Activated naive CD8-positive, alpha-beta T cell treated with anti-CD3 and anti-CD28 coated beads, Interleukin-2, amount 50 U/mL, for 24 hours (primary cell): ENCODE results near the gene NRCAM.
A peak's percentile ranks its signal among the peaks of the same experiment; 100 is the strongest.

Experiments used
- ATAC-seq: fragments of 150-1000 bp; cut with Tn5 transposase; one replicate; pipeline ENCODE4 v1.10.0; 2021
- DNase-seq: peaks from one replicate; pipeline ENCODE4 v3.0.0; 2021
- H3K27ac Mint-ChIP-seq: one replicate; pipeline ENCODE4 v1.8.0; 2021; ENCODE audit warnings: mild to moderate bottlenecking, mixed read lengths
- H3K27me3 Mint-ChIP-seq: one replicate; pipeline ENCODE4 v1.8.0; 2021; ENCODE audit warnings: mixed read lengths
- H3K36me3 Mint-ChIP-seq: one replicate; pipeline ENCODE4 v1.8.0; 2021; ENCODE audit warnings: low read depth, mixed read lengths
- H3K4me1 Mint-ChIP-seq: one replicate; pipeline ENCODE4 v1.8.0; 2021; ENCODE audit warnings: mixed read lengths
- H3K4me3 Mint-ChIP-seq: one replicate; pipeline ENCODE4 v1.8.0; 2021; ENCODE audit warnings: mild to moderate bottlenecking, moderate library complexity, mixed read lengths
- H3K9me3 Mint-ChIP-seq: one replicate; pipeline ENCODE4 v1.8.0; 2021; ENCODE audit warnings: mixed read lengths

The NRCAM gene

DNA sequence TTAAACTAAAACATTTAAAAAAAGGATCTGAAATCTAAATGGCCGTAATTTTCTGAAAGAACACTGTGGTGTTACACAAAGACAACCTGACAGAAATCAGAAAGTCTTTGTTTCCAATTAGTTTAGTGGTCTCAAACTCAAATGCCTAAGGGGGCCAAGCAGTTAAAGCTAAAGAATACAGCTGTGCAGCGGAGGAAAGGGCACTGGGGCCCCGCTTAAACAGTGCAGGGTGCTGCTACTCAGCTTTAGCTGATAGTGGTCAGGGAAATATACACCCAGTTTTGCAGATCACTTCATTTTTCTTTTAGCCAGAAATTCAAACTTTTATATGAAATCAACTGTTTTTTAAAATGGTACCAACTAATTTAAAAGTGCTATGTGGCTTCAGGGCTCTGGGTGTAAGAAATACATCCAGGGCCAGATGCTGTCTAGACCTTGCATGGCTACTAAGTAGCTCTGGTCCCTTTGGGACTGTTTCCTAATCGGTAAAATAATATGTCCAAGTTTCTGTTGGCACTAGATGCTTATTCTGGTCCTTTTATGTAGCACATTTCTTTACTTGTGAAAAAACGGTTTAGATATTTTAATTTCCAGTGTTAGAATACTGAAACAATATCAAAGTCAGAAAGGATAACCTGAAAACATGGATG, 164.3 kb downstream of the NRCAM start:
- peaks cover 3% of the 10 kb centered on the region for H3K36me3 Mint-ChIP-seq
- H3K4me3 Mint-ChIP-seq: no peak overlapping the region
- no peak overlapping the region for H3K27ac Mint-ChIP-seq
- peaks cover 4% of the 10 kb centered on the region for H3K9me3 Mint-ChIP-seq
- H3K27me3 Mint-ChIP-seq: peaks cover 2% of the 10 kb centered on the region
- DNase-seq: no peak
- ATAC-seq: no peak
- H3K4me1 Mint-ChIP-seq: peaks cover 12% of the 10 kb centered on the region

DNA sequence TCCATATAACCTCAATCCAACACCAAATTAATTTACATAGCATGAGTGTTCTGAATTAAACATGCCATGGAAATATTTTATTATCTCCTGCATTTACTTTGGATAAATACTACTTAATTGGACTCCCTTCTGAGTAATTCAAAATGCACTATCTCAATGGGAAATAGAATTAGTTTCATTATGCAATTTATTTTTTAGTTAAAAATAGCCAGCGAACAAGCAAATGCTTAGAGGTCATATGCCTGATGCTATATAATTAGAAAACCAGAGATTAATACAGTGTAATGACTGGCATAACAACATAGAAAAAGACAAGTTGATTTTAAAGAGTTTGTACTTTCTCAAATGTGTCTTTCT, 165.1 kb downstream of the NRCAM start:
- ATAC-seq (no peak), DNase-seq (no peak)
- no peak overlapping the region for H3K4me3 Mint-ChIP-seq
- peaks cover 3% of the 10 kb centered on the region for H3K36me3 Mint-ChIP-seq
- H3K9me3 Mint-ChIP-seq: peaks cover 4% of the 10 kb centered on the region
- no peak overlapping the region for H3K27ac Mint-ChIP-seq
- peaks cover 2% of the 10 kb centered on the region for H3K27me3 Mint-ChIP-seq
- peaks cover 14% of the 10 kb centered on the region for H3K4me1 Mint-ChIP-seq

DNA sequence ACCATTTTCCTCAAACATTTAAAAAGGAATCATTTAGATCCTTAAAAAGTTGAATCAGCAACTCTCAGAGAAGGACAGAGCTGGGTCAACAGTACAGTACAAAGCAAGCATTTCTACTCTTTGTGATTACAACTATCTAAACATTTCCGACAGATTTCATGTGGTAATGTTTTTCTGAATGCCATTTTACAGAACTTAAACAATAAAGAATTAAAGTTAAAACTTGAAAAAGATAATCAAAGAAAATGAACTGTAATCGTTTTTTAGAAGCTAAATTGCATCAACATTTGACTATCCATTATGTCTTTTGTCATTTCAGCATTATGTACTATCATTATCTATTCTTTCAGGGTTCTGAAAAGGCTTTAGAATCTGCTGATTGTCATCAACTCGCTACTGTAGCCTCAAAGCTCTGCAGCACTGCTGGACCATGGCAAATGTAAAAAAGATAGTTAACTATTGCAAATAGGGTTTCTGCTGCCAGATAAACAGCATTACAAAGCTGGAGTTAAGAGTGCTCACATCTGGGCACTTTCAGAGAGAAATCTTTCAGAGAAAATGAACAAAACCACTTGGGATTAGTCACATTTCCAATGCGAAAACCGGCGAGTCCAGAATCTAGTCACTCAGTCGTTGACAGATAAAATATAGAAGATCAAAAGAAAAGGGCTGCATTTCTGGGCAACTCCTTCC, 165.6 kb downstream of the NRCAM start:
- Mint-ChIP-seq H3K4me3 (no peak overlapping the region), H3K27ac (no peak overlapping the region), H3K36me3 (peaks cover 3% of the 10 kb centered on the region), H3K27me3 (peaks cover 2% of the 10 kb centered on the region), H3K9me3 (peaks cover 4% of the 10 kb centered on the region), H3K4me1 (peaks cover 16% of the 10 kb centered on the region)
- ATAC-seq (no peak), DNase-seq (no peak)

DNA sequence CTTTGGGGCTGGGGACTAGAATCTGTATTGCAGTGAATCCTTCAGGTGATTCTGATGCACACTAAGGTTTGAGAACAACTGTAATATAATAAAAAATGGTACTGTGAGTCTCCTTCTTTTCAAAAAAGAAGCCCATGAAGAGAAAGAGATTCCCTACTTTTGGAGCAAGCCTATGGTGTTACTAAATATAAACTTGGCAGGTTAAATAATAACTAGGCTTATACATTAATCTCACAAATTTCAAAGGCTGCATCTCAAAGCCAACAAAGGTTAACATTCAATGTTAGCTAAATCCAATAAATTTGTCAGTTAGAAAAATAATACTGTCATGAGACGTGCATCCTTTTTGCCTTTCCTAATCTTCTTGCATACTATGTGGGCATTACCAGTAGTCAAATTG, 166.4 kb downstream of the NRCAM start:
- H3K36me3 Mint-ChIP-seq: peaks cover 3% of the 10 kb centered on the region
- peaks cover 2% of the 10 kb centered on the region for H3K27me3 Mint-ChIP-seq
- H3K27ac Mint-ChIP-seq: no peak overlapping the region
- H3K4me1 Mint-ChIP-seq: peaks cover 23% of the 10 kb centered on the region
- no peak overlapping the region for H3K4me3 Mint-ChIP-seq
- DNase-seq (no peak), ATAC-seq (no peak)
- H3K9me3 Mint-ChIP-seq: peaks cover 4% of the 10 kb centered on the region

DNA sequence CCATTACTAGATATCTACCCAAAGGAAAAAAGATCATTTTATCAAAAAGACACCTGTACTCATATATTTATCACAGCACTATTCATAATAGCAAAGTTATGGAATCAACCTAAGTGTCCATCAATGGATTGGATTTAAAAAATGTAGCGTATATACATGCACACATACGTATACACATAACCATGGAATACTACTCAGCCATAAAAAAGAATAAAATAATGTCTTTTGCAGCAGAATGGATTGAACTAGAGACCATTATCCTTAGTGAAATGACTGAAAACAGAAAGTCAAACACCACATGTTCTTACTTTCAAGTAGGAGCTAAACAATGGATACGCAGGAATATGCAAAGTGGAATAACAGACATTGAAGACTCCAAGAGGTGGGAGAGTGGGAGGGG, 168.4 kb downstream of the NRCAM start:
- peaks cover 3% of the 10 kb centered on the region for H3K36me3 Mint-ChIP-seq
- peaks cover 5% of the 10 kb centered on the region for H3K27me3 Mint-ChIP-seq
- H3K9me3 Mint-ChIP-seq: peaks cover 4% of the 10 kb centered on the region

DNA sequence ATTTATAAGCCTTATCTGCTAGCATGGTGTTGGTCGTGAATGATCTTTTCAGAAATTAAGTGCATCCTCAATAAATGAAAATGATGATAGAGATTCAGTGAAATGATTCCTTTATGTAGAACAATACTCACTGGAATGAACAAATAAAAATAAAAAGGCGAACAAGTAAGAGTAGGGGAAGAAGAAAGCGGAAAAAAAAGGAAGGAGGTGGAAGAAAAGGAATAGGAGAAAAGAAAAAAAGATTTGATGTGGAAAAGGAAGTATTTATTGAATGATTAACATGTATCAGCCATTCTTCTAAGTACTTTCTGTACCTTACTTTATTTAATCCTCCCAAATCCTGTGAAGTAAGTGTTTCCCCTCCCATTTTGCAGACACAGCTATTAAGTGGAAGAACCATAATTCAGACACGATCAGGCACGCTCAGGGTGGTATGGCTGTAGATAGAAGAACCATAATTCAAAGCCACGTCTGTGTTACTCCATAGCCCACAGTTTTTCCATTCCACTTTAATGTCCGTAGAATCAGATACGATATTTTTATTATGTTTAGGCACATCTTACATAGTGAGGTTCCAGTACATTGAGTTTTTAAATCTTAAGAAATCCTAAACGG, 169.8 kb downstream of the NRCAM start:
- Mint-ChIP-seq H3K4me3 (no peak overlapping the region), H3K27me3 (peaks cover 5% of the 10 kb centered on the region)
- ATAC-seq: no peak

More for the DNA sequence above, 168.4 kb downstream of the NRCAM start:
- H3K4me3 Mint-ChIP-seq: no peak overlapping the region
- ATAC-seq: no peak
- DNase-seq: no peak
- no peak overlapping the region for H3K27ac Mint-ChIP-seq
- H3K4me1 Mint-ChIP-seq: peaks cover 30% of the 10 kb centered on the region

DNA sequence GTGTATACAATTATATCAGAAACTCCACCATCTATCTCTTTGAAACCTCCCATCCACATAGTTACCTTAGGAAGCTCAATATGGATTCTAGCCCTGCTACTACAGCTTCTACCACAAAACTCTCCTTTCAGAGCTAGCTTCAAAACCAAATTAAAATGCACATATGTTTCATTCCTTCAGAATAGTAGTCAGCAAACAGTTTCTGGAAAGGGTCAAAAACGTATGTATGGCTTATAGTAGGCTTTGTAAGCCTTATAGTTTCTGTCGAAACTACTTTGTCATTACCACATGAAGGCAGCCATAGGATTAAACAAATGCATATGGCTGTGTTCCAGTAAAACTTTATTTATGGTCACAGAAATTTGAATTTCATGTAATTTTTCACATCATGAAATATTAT, 170.5 kb downstream of the NRCAM start:
- ATAC-seq (no peak), DNase-seq (no peak)
- Mint-ChIP-seq H3K4me1 (peaks cover 33% of the 10 kb centered on the region), H3K27ac (no peak overlapping the region), H3K9me3 (peaks cover 4% of the 10 kb centered on the region), H3K4me3 (no peak overlapping the region), H3K27me3 (peaks cover 5% of the 10 kb centered on the region), H3K36me3 (peaks cover 3% of the 10 kb centered on the region)

More for the DNA sequence above, 169.8 kb downstream of the NRCAM start:
- Mint-ChIP-seq H3K9me3 (peaks cover 4% of the 10 kb centered on the region), H3K27ac (no peak overlapping the region), H3K4me1 (peaks cover 34% of the 10 kb centered on the region), H3K36me3 (peaks cover 3% of the 10 kb centered on the region)
- DNase-seq: no peak

DNA sequence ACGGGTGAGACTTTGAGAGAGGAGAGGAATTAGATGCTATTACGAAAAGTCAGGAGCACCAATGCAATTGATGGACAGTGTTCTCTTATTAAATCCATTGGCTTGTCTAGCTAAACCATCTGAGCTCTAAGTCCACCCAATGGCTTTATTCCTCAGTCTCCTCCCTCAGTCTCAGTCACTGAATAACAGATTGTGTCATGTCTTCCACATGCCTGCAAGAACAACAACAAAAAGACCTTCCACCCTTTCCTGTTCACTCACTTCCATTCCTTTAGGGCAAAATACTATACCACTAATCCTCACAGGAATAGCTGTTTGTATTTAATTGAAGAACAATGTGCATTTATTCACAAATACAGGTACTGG, 171.2 kb downstream of the NRCAM start:
- H3K4me1 Mint-ChIP-seq: peaks cover 33% of the 10 kb centered on the region
- H3K36me3 Mint-ChIP-seq: peaks cover 3% of the 10 kb centered on the region
- H3K27ac Mint-ChIP-seq: peak overlapping the region; percentile 63
- peaks cover 4% of the 10 kb centered on the region for H3K9me3 Mint-ChIP-seq
- no peak overlapping the region for H3K4me3 Mint-ChIP-seq
- no peak for DNase-seq
- peaks cover 5% of the 10 kb centered on the region for H3K27me3 Mint-ChIP-seq
- ATAC-seq: no peak

DNA sequence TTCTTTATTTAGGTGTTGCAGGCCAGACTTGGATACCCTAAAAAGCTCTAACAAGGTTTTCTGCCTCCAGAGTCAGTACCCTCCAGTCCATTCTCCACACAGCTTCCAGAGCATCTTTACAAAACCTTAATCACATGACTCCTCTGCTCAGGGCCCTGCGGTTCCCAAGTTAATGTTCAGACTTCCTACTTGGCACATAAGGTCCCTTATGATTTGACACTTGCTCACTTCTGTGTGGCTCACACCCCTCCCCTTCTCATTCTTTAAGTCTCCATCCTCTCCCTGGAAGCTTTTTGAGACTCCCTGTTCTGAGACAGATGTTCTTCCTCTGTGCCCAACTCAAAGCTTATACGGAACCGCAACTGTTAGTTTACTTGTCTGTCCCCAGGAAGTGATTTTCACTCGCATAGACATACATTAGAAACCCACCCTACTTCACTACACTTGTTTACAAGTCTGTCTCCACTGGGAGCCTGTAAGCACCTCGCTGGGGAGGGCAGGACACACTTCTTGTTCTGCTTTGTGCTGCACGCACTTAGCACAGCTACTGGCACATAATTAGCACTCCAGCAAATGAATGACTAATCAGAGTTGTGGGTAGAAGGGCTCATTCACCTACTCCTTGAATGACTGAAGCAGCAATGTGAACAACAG, 171.8 kb downstream of the NRCAM start:
- peak overlapping the region; percentile 63 for H3K27ac Mint-ChIP-seq

DNA sequence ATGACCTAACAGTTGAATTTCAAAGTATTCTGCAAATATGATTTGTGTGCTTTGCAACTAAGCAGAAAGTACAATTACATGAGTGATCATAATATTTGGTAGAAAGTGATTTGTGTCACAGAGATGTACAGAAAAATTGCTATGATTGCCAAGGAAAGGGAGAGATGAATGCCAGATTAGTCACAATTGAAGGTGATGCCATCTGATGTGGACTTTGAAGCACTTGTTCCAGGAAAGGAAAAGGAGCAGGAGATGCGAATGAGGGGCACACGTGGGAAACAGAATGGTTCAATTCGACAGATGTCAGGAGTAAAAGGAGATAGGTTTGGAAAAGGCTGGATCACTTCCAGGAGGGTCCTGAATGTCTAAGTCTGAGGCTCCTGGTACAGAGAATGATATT, 173.0 kb downstream of the NRCAM start:
- Mint-ChIP-seq H3K4me3 (no peak overlapping the region), H3K27ac (no peak overlapping the region), H3K4me1 (peaks cover 30% of the 10 kb centered on the region), H3K27me3 (peaks cover 5% of the 10 kb centered on the region), H3K36me3 (peaks cover 3% of the 10 kb centered on the region), H3K9me3 (peaks cover 4% of the 10 kb centered on the region)
- ATAC-seq: no peak
- no peak for DNase-seq

More for the DNA sequence above, 171.8 kb downstream of the NRCAM start:
- peaks cover 3% of the 10 kb centered on the region for H3K36me3 Mint-ChIP-seq
- peak overlapping the region; percentile 46 for H3K4me3 Mint-ChIP-seq
- ATAC-seq (peak; percentile 95), DNase-seq (peak; percentile 16)
- peaks cover 4% of the 10 kb centered on the region for H3K9me3 Mint-ChIP-seq
- H3K27me3 Mint-ChIP-seq: peaks cover 5% of the 10 kb centered on the region
- H3K4me1 Mint-ChIP-seq: peaks cover 32% of the 10 kb centered on the region

DNA sequence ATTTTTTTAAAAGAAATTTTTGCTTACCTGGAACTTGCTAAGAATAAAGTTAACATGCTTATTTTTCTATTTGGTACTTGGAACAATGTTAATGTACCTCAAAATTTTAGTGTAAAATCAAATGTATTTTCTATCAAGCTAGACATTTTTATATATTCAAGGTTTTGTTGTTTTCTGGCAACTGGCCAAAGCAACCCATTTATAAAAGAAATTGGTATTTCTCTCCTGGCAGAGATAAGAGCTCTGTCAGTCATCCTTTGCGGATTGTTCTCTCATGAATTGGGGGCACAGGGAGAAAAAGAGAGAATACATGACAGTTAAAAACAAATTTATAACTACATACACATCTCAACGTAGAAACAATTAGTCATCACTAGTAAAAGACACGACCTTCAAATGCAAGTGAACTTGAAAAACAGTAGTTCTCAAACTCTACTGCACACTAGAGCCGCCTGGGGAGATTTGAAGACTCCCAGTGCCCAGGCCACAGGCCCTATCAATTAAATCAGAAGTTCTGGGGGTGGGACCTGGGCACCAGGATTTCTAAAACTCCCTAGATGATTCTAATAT, 173.7 kb downstream of the NRCAM start:
- peak; percentile 29 for ATAC-seq
- peaks cover 4% of the 10 kb centered on the region for H3K9me3 Mint-ChIP-seq
- H3K27me3 Mint-ChIP-seq: peaks cover 7% of the 10 kb centered on the region
- H3K27ac Mint-ChIP-seq: no peak overlapping the region
- no peaks in the 10 kb centered on the region for H3K36me3 Mint-ChIP-seq
- no peak for DNase-seq
- H3K4me3 Mint-ChIP-seq: no peak overlapping the region
- H3K4me1 Mint-ChIP-seq: peaks cover 30% of the 10 kb centered on the region

DNA sequence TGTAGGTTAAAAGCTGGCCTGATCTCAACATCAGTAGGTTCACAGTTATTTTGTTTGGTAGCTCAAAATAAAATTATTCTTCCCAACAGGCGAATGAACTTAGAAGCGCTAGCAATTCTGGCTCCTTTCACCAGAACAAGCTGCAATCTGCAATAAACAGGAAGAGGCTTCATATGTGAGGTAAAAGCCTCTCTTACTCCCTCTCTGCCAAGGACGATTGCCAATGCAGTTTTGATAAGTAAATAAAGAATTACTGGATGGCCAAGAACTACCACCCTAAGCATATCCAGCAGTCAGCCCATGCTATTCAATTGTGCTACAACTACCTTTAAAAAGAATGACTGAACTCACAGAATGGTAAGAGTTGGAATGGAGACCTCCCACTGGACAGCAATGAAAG, 176.1 kb downstream of the NRCAM start:
- peaks cover 5% of the 10 kb centered on the region for H3K27me3 Mint-ChIP-seq
- H3K4me3 Mint-ChIP-seq: no peak overlapping the region
- H3K36me3 Mint-ChIP-seq: peaks cover 3% of the 10 kb centered on the region
- no peak for ATAC-seq
- peaks cover 21% of the 10 kb centered on the region for H3K4me1 Mint-ChIP-seq
- no peak overlapping the region for H3K27ac Mint-ChIP-seq
- DNase-seq: no peak
- peaks cover 15% of the 10 kb centered on the region for H3K9me3 Mint-ChIP-seq

DNA sequence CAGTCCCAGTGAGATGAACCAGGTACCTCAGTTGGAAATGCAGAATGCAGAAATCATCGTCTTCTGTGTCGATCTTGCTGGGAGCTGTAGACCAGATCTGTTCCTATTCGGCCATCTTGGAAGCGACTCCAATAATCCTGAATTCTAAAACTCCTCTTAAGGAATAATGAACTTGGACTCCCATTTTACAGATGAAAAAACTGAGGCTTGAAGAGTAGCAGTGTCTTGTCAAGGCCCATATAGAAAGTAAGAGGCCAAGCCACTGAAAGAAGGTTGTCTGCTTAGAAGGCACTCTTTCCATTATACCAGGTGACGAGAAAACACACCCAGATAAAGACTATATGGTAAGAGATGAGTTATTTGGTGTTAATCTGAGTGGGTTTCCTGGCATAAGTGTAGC, 177.5 kb downstream of the NRCAM start:
- H3K27ac Mint-ChIP-seq: no peak overlapping the region
- H3K9me3 Mint-ChIP-seq: peaks cover 15% of the 10 kb centered on the region
- no peak overlapping the region for H3K4me3 Mint-ChIP-seq
- H3K36me3 Mint-ChIP-seq: peaks cover 3% of the 10 kb centered on the region
- ATAC-seq: no peak
- peaks cover 10% of the 10 kb centered on the region for H3K4me1 Mint-ChIP-seq
- DNase-seq: no peak
- peaks cover 3% of the 10 kb centered on the region for H3K27me3 Mint-ChIP-seq

DNA sequence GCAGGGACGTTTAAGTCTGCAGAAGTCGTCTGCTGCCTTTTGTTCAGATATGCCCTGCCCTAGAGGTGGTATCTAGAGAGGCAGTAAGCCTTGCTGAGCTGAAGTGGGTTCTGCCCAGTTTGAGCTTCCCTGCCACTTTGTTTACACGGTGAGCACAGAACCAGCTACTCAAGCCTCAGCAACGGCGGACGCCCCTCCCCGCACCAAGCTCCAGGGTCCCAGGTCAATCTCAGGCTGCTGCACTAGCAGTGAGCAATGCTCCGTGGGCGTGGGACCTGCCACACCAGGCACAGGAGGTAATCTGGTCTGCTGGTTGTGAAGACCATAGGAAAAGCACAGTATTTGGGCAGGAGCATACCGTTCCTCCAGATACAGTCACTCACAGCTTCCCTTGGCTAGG, 178.0 kb downstream of the NRCAM start:
- no peak for ATAC-seq
- Mint-ChIP-seq H3K9me3 (peaks cover 15% of the 10 kb centered on the region), H3K4me1 (peaks cover 9% of the 10 kb centered on the region), H3K4me3 (no peak overlapping the region), H3K27me3 (peaks cover 3% of the 10 kb centered on the region), H3K36me3 (peaks cover 3% of the 10 kb centered on the region), H3K27ac (no peak overlapping the region)
- no peak for DNase-seq
